Skeletal muscle tissue (tissue), 4 donors: ENCODE data around the gene DNAJB5. TPM values are rescaled to one million over a fixed set of nuclear protein-coding genes. Genes with fewer than 3 reads are reported as not detected.

Experiments
- H3K27ac ChIP-seq: one replicate; pipeline ENCODE4 v1.7.0; 2013; ENCODE audit warnings: mild to moderate bottlenecking, low read depth, low read length, inconsistent platforms
- H3K27me3 ChIP-seq, 3 donors: one replicate each; pipeline ENCODE4 v1.7.0; 2013; ENCODE audit warnings: low read length in 3 of 3; ENCODE audit not compliant: control insufficient read depth in 3 of 3, insufficient read depth in 3 of 3
- H3K36me3 ChIP-seq, 3 donors: one replicate each; pipeline ENCODE4 v1.7.0; 2013; ENCODE audit warnings: low read length in 3 of 3; ENCODE audit not compliant: control insufficient read depth in 3 of 3, insufficient read depth in 3 of 3
- H3K4me1 ChIP-seq, 3 donors: one replicate each; pipeline ENCODE4 v1.7.0; 2013; ENCODE audit warnings: low read length in 3 of 3, mild to moderate bottlenecking in 3 of 3; ENCODE audit not compliant: control insufficient read depth in 3 of 3, insufficient read depth in 3 of 3
- H3K4me3 ChIP-seq, 3 donors: one replicate each; pipeline ENCODE4 v1.7.0; 2013; ENCODE audit warnings: low read length in 3 of 3
- H3K9ac ChIP-seq, 3 donors: one replicate each; pipeline ENCODE4 v1.7.0; 2013; ENCODE audit warnings: low read length in 3 of 3, mild to moderate bottlenecking in 3 of 3, moderate library complexity in 2 of 3, low read depth in 1 of 3
- H3K9me3 ChIP-seq, 3 donors: one replicate each; pipeline ENCODE4 v1.7.0; 2013; ENCODE audit warnings: low read length in 3 of 3; ENCODE audit not compliant: control insufficient read depth in 3 of 3
- total RNA-seq: library from RNA; depleted of rRNA; stranded (reverse); fragments of >200 nt; gene quantifications from one replicate; pipeline ENCODE4 v1.2.3, GENCODE V29; 2014
- donor health status: Osteomylitis.

DNAJB5 gene
- total RNA-seq, 1 donor from 2014 or later = 14.1 TPM

GRCh38 chr9:34961574-34962490 lies 27.7 kb upstream of the DNAJB5 start:
- Histone ChIP-seq H3K36me3 (no peaks in the 10 kb centered on the region), H3K4me3 (no peak overlapping the region), H3K4me1 (peaks cover 0 to 3% (median 2%) of the 10 kb centered on the region in 3 donors), H3K27ac (no peak overlapping the region), H3K9ac (no peak overlapping the region), H3K9me3 (no peaks in the 10 kb centered on the region), H3K27me3 (peaks cover 23 to 44% (median 34%) of the 10 kb centered on the region in 3 donors)

- Histone ChIP-seq H3K27ac (no peak overlapping the region), H3K27me3 (peaks cover 20 to 45% (median 29%) of the 10 kb centered on the region in 3 donors), H3K9me3 (no peaks in the 10 kb centered on the region), H3K36me3 (no peaks in the 10 kb centered on the region), H3K4me1 (peaks cover 0 to 3% (median 2%) of the 10 kb centered on the region in 3 donors), H3K4me3 (no peak overlapping the region), H3K9ac (no peak overlapping the region)
Measured at GRCh38 chr9:34962546-34962945, 27.0 kb upstream of the DNAJB5 start.

GRCh38 chr9:34963552-34963951 lies 26.0 kb upstream of the DNAJB5 start:
- H3K27me3 ChIP-seq = peaks cover 17 to 42% (median 24%) of the 10 kb centered on the region in 3 donors
- peaks cover 0 to under 1% (median 0%) of the 10 kb centered on the region in 3 donors for H3K4me1 ChIP-seq

GRCh38 chr9:34964458-34964857 lies 25.1 kb upstream of the DNAJB5 start:
- no peak overlapping the region for H3K9ac ChIP-seq
- H3K9me3 ChIP-seq = no peaks in the 10 kb centered on the region
- H3K4me1 ChIP-seq = no peaks in the 10 kb centered on the region
- no peak overlapping the region for H3K27ac ChIP-seq
- H3K36me3 ChIP-seq = no peaks in the 10 kb centered on the region
- H3K27me3 ChIP-seq = peaks cover 10 to 38% (median 20%) of the 10 kb centered on the region in 3 donors
- no peak overlapping the region for H3K4me3 ChIP-seq

More at GRCh38 chr9:34963552-34963951, 26.0 kb upstream of the DNAJB5 start:
- H3K9me3 ChIP-seq = no peaks in the 10 kb centered on the region
- no peaks in the 10 kb centered on the region for H3K36me3 ChIP-seq
- no peak overlapping the region for H3K4me3 ChIP-seq
- no peak overlapping the region for H3K9ac ChIP-seq
- no peak overlapping the region for H3K27ac ChIP-seq

- Histone ChIP-seq H3K9ac (no peak overlapping the region), H3K4me3 (no peak overlapping the region), H3K4me1 (no peaks in the 10 kb centered on the region), H3K36me3 (no peaks in the 10 kb centered on the region), H3K27ac (no peak overlapping the region), H3K27me3 (peaks cover 3 to 16% (median 4%) of the 10 kb centered on the region in 3 donors), H3K9me3 (no peaks in the 10 kb centered on the region)
Measured at GRCh38 chr9:34971146-34971811, 18.3 kb upstream of the DNAJB5 start.

- H3K4me1 ChIP-seq = no peaks in the 10 kb centered on the region
- no peaks in the 10 kb centered on the region for H3K9me3 ChIP-seq
- peaks cover 0 to 12% (median 7%) of the 10 kb centered on the region in 3 donors for H3K27me3 ChIP-seq
- H3K4me3 ChIP-seq = no peak overlapping the region
- H3K9ac ChIP-seq = no peak overlapping the region
- no peak overlapping the region for H3K27ac ChIP-seq
- no peaks in the 10 kb centered on the region for H3K36me3 ChIP-seq
Measured at GRCh38 chr9:34974664-34975063, 14.9 kb upstream of the DNAJB5 start.

- H3K36me3 ChIP-seq = no peaks in the 10 kb centered on the region
- peaks cover 0 to 12% (median 4%) of the 10 kb centered on the region in 3 donors for H3K27me3 ChIP-seq
- no peaks in the 10 kb centered on the region for H3K9me3 ChIP-seq
- H3K9ac ChIP-seq = no peak overlapping the region
- no peak overlapping the region for H3K27ac ChIP-seq
- no peaks in the 10 kb centered on the region for H3K4me1 ChIP-seq
- H3K4me3 ChIP-seq = no peak overlapping the region
Measured at GRCh38 chr9:34976441-34976840, 13.1 kb upstream of the DNAJB5 start.

GRCh38 chr9:34976992-34977391 lies 12.6 kb upstream of the DNAJB5 start:
- Histone ChIP-seq H3K4me1 (no peaks in the 10 kb centered on the region), H3K27ac (no peak overlapping the region), H3K36me3 (no peaks in the 10 kb centered on the region), H3K9ac (no peak overlapping the region), H3K4me3 (no peak overlapping the region), H3K27me3 (peaks cover 0 to 12% (median 3%) of the 10 kb centered on the region in 3 donors), H3K9me3 (no peaks in the 10 kb centered on the region)

GRCh38 chr9:34980181-34980761 lies 9.3 kb upstream of the DNAJB5 start:
- no peak overlapping the region for H3K4me3 ChIP-seq
- no peaks in the 10 kb centered on the region for H3K4me1 ChIP-seq
- H3K36me3 ChIP-seq = no peaks in the 10 kb centered on the region
- H3K27me3 ChIP-seq = peaks cover 0 to 12% (median 3%) of the 10 kb centered on the region in 3 donors
- no peak overlapping the region for H3K9ac ChIP-seq
- no peaks in the 10 kb centered on the region for H3K9me3 ChIP-seq
- H3K27ac ChIP-seq = no peak overlapping the region
